HL-60/S4 treated with retinoic acid at 250 ng/mL for 4 days and 3 days (cell line): ENCODE results near the gene NUDT19.

ENCODE experiments used
- in situ Hi-C: fragments of 300-500 bp; cut with MboI; formaldehyde crosslinking; loops from 2 replicates; pipeline ENCODE4 v1.7.0; 2022; ENCODE audit warnings: low sequenced_read_pairs

Gene NUDT19

GRCh38 chr19:32751066-32751465 lies 59.4 kb downstream of the NUDT19 start:
- in situ Hi-C loops = no loop called here

GRCh38 chr19:32757189-32757588 lies 65.6 kb downstream of the NUDT19 start:
- in situ Hi-C loops = no loop called here
